ENCODE results near the gene FBN2. TPM values are rescaled to one million over a fixed set of nuclear protein-coding genes. Genes with fewer than 3 reads are reported as not detected.
"Not testable (repeated sequence)": the region's sequence is repeated elsewhere in the genome, so short reads cannot be mapped to it uniquely, and the experiment has no call there.

FBN2 gene
- polyA plus RNA-seq, 1 donor, result 101 TPM

- no peak for DNase-seq
Measured at GRCh38 chr5:128366147-128366546, 171.9 kb downstream of the FBN2 start.

- DNase-seq, result no peak
Measured at GRCh38 chr5:128362370-128362769, 175.7 kb downstream of the FBN2 start.

- DNase-seq, result no peak
Measured at GRCh38 chr5:128358826-128359225, 179.2 kb downstream of the FBN2 start.

GRCh38 chr5:128357226-128357625 is 180.8 kb downstream of the FBN2 start:
- no peak for DNase-seq

- no peak for DNase-seq
Measured at GRCh38 chr5:128355961-128356360, 182.1 kb downstream of the FBN2 start.

- peak; percentile 50 for DNase-seq
Measured at GRCh38 chr5:128353441-128354107, 184.5 kb downstream of the FBN2 start.

GRCh38 chr5:128350705-128351104 is 187.3 kb downstream of the FBN2 start:
- no peak for DNase-seq

GRCh38 chr5:128349044-128349858 is 188.8 kb downstream of the FBN2 start:
- DNase-seq, result no peak

- DNase-seq, result no peak
Measured at GRCh38 chr5:128346038-128346437, 192.0 kb downstream of the FBN2 start.

GRCh38 chr5:128345247-128345646 is 192.8 kb downstream of the FBN2 start:
- DNase-seq, result no peak

- no peak for DNase-seq
Measured at GRCh38 chr5:128343168-128343567, 194.9 kb downstream of the FBN2 start.

GRCh38 chr5:128341056-128341455 is 197.0 kb downstream of the FBN2 start:
- DNase-seq, result no peak

GRCh38 chr5:128340648-128341047 is 197.4 kb downstream of the FBN2 start:
- no peak for DNase-seq

GRCh38 chr5:128339585-128339984 is 198.5 kb downstream of the FBN2 start:
- DNase-seq, result no peak

- no peak for DNase-seq
Measured at GRCh38 chr5:128338649-128339048, 199.4 kb downstream of the FBN2 start.

- no peak for DNase-seq
Measured at GRCh38 chr5:128335339-128335738, 202.7 kb downstream of the FBN2 start.

- DNase-seq, result no peak
Measured at GRCh38 chr5:128334010-128334716, 203.9 kb downstream of the FBN2 start.

- no peak for DNase-seq
Measured at GRCh38 chr5:128331261-128331660, 206.8 kb downstream of the FBN2 start.

GRCh38 chr5:128329386-128329939 is 208.6 kb downstream of the FBN2 start:
- no peak for DNase-seq

- peak; percentile 8 for DNase-seq
Measured at GRCh38 chr5:128328446-128328845, 209.6 kb downstream of the FBN2 start.

- DNase-seq, result no peak
Measured at GRCh38 chr5:128328007-128328406, 210.0 kb downstream of the FBN2 start.

GRCh38 chr5:128321418-128321817 is 216.6 kb downstream of the FBN2 start:
- DNase-seq, result not testable (repeated sequence)

- DNase-seq, result no peak
Measured at GRCh38 chr5:128318691-128319090, 219.4 kb downstream of the FBN2 start.
